ENCODE data around the gene WASF3.

The WASF3 gene

GRCh38 chr13:26708007-26708297 is 150.5 kb downstream of the WASF3 start:
- H2BK15ac ChIP-seq (ENCODE audit: low read depth, poor library complexity, severe bottlenecking), result no peak overlapping the region
- no peak overlapping the region for H3K14ac ChIP-seq (ENCODE audit: low read length in 2 of 2)
- no peak overlapping the region for H3K27ac ChIP-seq (ENCODE audit: low read length, poor library complexity, severe bottlenecking)
- WGBS, result 80% methylated on average over 4 of the region's 6 CpGs
- no peaks in the 10 kb centered on the region for H3K79me1 ChIP-seq (replicated peaks; ENCODE audit: low read length, poor library complexity, severe bottlenecking)
- H3K9me3 ChIP-seq (ENCODE audit: control insufficient read depth, low read length), result no peaks in the 10 kb centered on the region
- no peak overlapping the region for H3K23ac ChIP-seq (ENCODE audit: low read length in 2 of 2)
- H2AK5ac ChIP-seq (ENCODE audit: low read length, severe bottlenecking), result no peak overlapping the region
- peaks cover 0 to 30% of the 10 kb centered on the region in 2 experiments for H3K27me3 ChIP-seq (ENCODE audit: control insufficient read depth in 1 of 2, insufficient read depth in 1 of 2, low read length in 2 of 2)
- no peaks in the 10 kb centered on the region for H3K36me3 ChIP-seq (ENCODE audit: control insufficient read depth in 1 of 2, insufficient read depth in 2 of 2, low read depth in 1 of 2, low read length in 2 of 2)
- H2AFZ ChIP-seq (ENCODE audit: low read depth, low read length), result no peak overlapping the region
- no peak overlapping the region for H3K18ac ChIP-seq (ENCODE audit: low read depth in 1 of 2, low read length in 2 of 2)
- no peak overlapping the region for H4K8ac ChIP-seq (ENCODE audit: low read length)
- H3K9ac ChIP-seq (ENCODE audit: low read length), result no peak overlapping the region
- no peak for DNase-seq
- H2BK120ac ChIP-seq (ENCODE audit: low read depth, low read length), result no peak overlapping the region
- no peak overlapping the region for H3K4me3 ChIP-seq (ENCODE audit: insufficient read depth in 1 of 2, low read depth in 1 of 2, low read length in 2 of 2)
- no peak overlapping the region for H2BK5ac ChIP-seq (ENCODE audit: low read depth, low read length, poor library complexity, severe bottlenecking)
- H2BK12ac ChIP-seq (ENCODE audit: low read length in 2 of 2), result no peak overlapping the region
- no peak overlapping the region for H3K4me2 ChIP-seq (ENCODE audit: low read length, poor library complexity, severe bottlenecking)
- no peak overlapping the region for H3K4ac ChIP-seq (ENCODE audit: low read depth in 1 of 2, low read length in 2 of 2)
- peaks cover 5% of the 10 kb centered on the region for H3K4me1 ChIP-seq (ENCODE audit: control insufficient read depth, insufficient read depth, low read depth, low read length)
- H4K91ac ChIP-seq (ENCODE audit: low read length), result no peak overlapping the region

- no peak overlapping the region for H2AK5ac ChIP-seq (ENCODE audit: low read length, severe bottlenecking)
- no peak overlapping the region for H2BK15ac ChIP-seq (ENCODE audit: low read depth, poor library complexity, severe bottlenecking)
- no peak overlapping the region for H4K8ac ChIP-seq (ENCODE audit: low read length)
- peaks cover 4 to 30% of the 10 kb centered on the region in 2 experiments for H3K27me3 ChIP-seq (ENCODE audit: control insufficient read depth in 1 of 2, insufficient read depth in 1 of 2, low read length in 2 of 2)
- H3K9me3 ChIP-seq (ENCODE audit: control insufficient read depth, low read length), result no peaks in the 10 kb centered on the region
- H4K91ac ChIP-seq (ENCODE audit: low read length), result no peak overlapping the region
- DNase-seq, result no peak
- no peaks in the 10 kb centered on the region for H3K79me1 ChIP-seq (replicated peaks; ENCODE audit: low read length, poor library complexity, severe bottlenecking)
- H3K4ac ChIP-seq (ENCODE audit: low read depth in 1 of 2, low read length in 2 of 2), result no peak overlapping the region
- no peak overlapping the region for H2AFZ ChIP-seq (ENCODE audit: low read depth, low read length)
- H3K4me3 ChIP-seq (ENCODE audit: insufficient read depth in 1 of 2, low read depth in 1 of 2, low read length in 2 of 2), result no peak overlapping the region
- H3K4me2 ChIP-seq (ENCODE audit: low read length, poor library complexity, severe bottlenecking), result no peak overlapping the region
- no peak overlapping the region for H2BK120ac ChIP-seq (ENCODE audit: low read depth, low read length)
- H2BK12ac ChIP-seq (ENCODE audit: low read length in 2 of 2), result no peak overlapping the region
- H3K36me3 ChIP-seq (ENCODE audit: control insufficient read depth in 1 of 2, insufficient read depth in 2 of 2, low read depth in 1 of 2, low read length in 2 of 2), result no peaks in the 10 kb centered on the region
- H3K4me1 ChIP-seq (ENCODE audit: control insufficient read depth, insufficient read depth, low read depth, low read length), result peaks cover 5% of the 10 kb centered on the region
- H3K23ac ChIP-seq (ENCODE audit: low read length in 2 of 2), result no peak overlapping the region
- H3K18ac ChIP-seq (ENCODE audit: low read depth in 1 of 2, low read length in 2 of 2), result no peak overlapping the region
- WGBS, result 79% methylated on average over 7 of the region's 7 CpGs
- H3K9ac ChIP-seq (ENCODE audit: low read length), result no peak overlapping the region
- H3K14ac ChIP-seq (ENCODE audit: low read length in 2 of 2), result no peak overlapping the region
- H3K27ac ChIP-seq (ENCODE audit: low read length, poor library complexity, severe bottlenecking), result no peak overlapping the region
- H2BK5ac ChIP-seq (ENCODE audit: low read depth, low read length, poor library complexity, severe bottlenecking), result no peak overlapping the region
Measured at GRCh38 chr13:26709461-26709860, 152.0 kb downstream of the WASF3 start.

- H2AFZ ChIP-seq (ENCODE audit: low read depth, low read length), result no peak overlapping the region
- no peak overlapping the region for H4K91ac ChIP-seq (ENCODE audit: low read length)
- no peak overlapping the region for H3K27ac ChIP-seq (ENCODE audit: low read length, poor library complexity, severe bottlenecking)
- 47% methylated on average over 12 of the region's 13 CpGs for WGBS
- DNase-seq, result no peak
- no peak overlapping the region for H2BK12ac ChIP-seq (ENCODE audit: low read length in 2 of 2)
- H3K79me1 ChIP-seq (replicated peaks; ENCODE audit: low read length, poor library complexity, severe bottlenecking), result no peaks in the 10 kb centered on the region
- H3K27me3 ChIP-seq (ENCODE audit: control insufficient read depth in 1 of 2, insufficient read depth in 1 of 2, low read length in 2 of 2), result peaks cover 4 to 30% of the 10 kb centered on the region in 2 experiments
- no peaks in the 10 kb centered on the region for H3K9me3 ChIP-seq (ENCODE audit: control insufficient read depth, low read length)
- no peak overlapping the region for H3K4me3 ChIP-seq (ENCODE audit: insufficient read depth in 1 of 2, low read depth in 1 of 2, low read length in 2 of 2)
- H2BK15ac ChIP-seq (ENCODE audit: low read depth, poor library complexity, severe bottlenecking), result no peak overlapping the region
- no peak overlapping the region for H2AK5ac ChIP-seq (ENCODE audit: low read length, severe bottlenecking)
- no peak overlapping the region for H3K18ac ChIP-seq (ENCODE audit: low read depth in 1 of 2, low read length in 2 of 2)
- H3K4me1 ChIP-seq (ENCODE audit: control insufficient read depth, insufficient read depth, low read depth, low read length), result peaks cover 5% of the 10 kb centered on the region
- no peak overlapping the region for H3K4ac ChIP-seq (ENCODE audit: low read depth in 1 of 2, low read length in 2 of 2)
- no peak overlapping the region for H3K23ac ChIP-seq (ENCODE audit: low read length in 2 of 2)
- no peak overlapping the region for H3K4me2 ChIP-seq (ENCODE audit: low read length, poor library complexity, severe bottlenecking)
- H3K36me3 ChIP-seq (ENCODE audit: control insufficient read depth in 1 of 2, insufficient read depth in 2 of 2, low read depth in 1 of 2, low read length in 2 of 2), result no peaks in the 10 kb centered on the region
- no peak overlapping the region for H4K8ac ChIP-seq (ENCODE audit: low read length)
- H2BK120ac ChIP-seq (ENCODE audit: low read depth, low read length), result no peak overlapping the region
- H2BK5ac ChIP-seq (ENCODE audit: low read depth, low read length, poor library complexity, severe bottlenecking), result no peak overlapping the region
- no peak overlapping the region for H3K14ac ChIP-seq (ENCODE audit: low read length in 2 of 2)
- no peak overlapping the region for H3K9ac ChIP-seq (ENCODE audit: low read length)
Measured at GRCh38 chr13:26710166-26710565, 152.7 kb downstream of the WASF3 start.

GRCh38 chr13:26711211-26711610 is 153.7 kb downstream of the WASF3 start:
- no peak overlapping the region for H3K4me2 ChIP-seq (ENCODE audit: low read length, poor library complexity, severe bottlenecking)
- H4K8ac ChIP-seq (ENCODE audit: low read length), result no peak overlapping the region
- no peak overlapping the region for H2BK120ac ChIP-seq (ENCODE audit: low read depth, low read length)
- DNase-seq, result no peak
- H3K4ac ChIP-seq (ENCODE audit: low read depth in 1 of 2, low read length in 2 of 2), result no peak overlapping the region
- H3K23ac ChIP-seq (ENCODE audit: low read length in 2 of 2), result no peak overlapping the region
- no peak overlapping the region for H2BK5ac ChIP-seq (ENCODE audit: low read depth, low read length, poor library complexity, severe bottlenecking)
- H3K9ac ChIP-seq (ENCODE audit: low read length), result no peak overlapping the region
- H3K18ac ChIP-seq (ENCODE audit: low read depth in 1 of 2, low read length in 2 of 2), result no peak overlapping the region
- no peaks in the 10 kb centered on the region for H3K9me3 ChIP-seq (ENCODE audit: control insufficient read depth, low read length)
- WGBS, result 69% methylated on average over 4 of the region's 4 CpGs
- H3K27me3 ChIP-seq (ENCODE audit: control insufficient read depth in 1 of 2, insufficient read depth in 1 of 2, low read length in 2 of 2), result peaks cover 6 to 30% of the 10 kb centered on the region in 2 experiments
- no peak overlapping the region for H2BK12ac ChIP-seq (ENCODE audit: low read length in 2 of 2)
- H2AFZ ChIP-seq (ENCODE audit: low read depth, low read length), result no peak overlapping the region
- peaks cover 5% of the 10 kb centered on the region for H3K4me1 ChIP-seq (ENCODE audit: control insufficient read depth, insufficient read depth, low read depth, low read length)
- no peak overlapping the region for H2AK5ac ChIP-seq (ENCODE audit: low read length, severe bottlenecking)
- no peaks in the 10 kb centered on the region for H3K79me1 ChIP-seq (replicated peaks; ENCODE audit: low read length, poor library complexity, severe bottlenecking)
- no peak overlapping the region for H3K14ac ChIP-seq (ENCODE audit: low read length in 2 of 2)
- no peak overlapping the region for H3K4me3 ChIP-seq (ENCODE audit: insufficient read depth in 1 of 2, low read depth in 1 of 2, low read length in 2 of 2)
- H3K27ac ChIP-seq (ENCODE audit: low read length, poor library complexity, severe bottlenecking), result no peak overlapping the region
- no peak overlapping the region for H4K91ac ChIP-seq (ENCODE audit: low read length)
- no peaks in the 10 kb centered on the region for H3K36me3 ChIP-seq (ENCODE audit: control insufficient read depth in 1 of 2, insufficient read depth in 2 of 2, low read depth in 1 of 2, low read length in 2 of 2)
- no peak overlapping the region for H2BK15ac ChIP-seq (ENCODE audit: low read depth, poor library complexity, severe bottlenecking)
